ENCODE measurements around the gene TUG1. TPM values are rescaled to one million over a fixed set of nuclear protein-coding genes. Genes with fewer than 3 reads are reported as not detected.
A peak's percentile ranks its signal among the peaks of the same experiment; 100 is the strongest.

Gene TUG1
- total and polyA plus RNA-seq, 7 experiments from 2014 or later, result 24.0 to 159 (median 97.2) TPM

DNA sequence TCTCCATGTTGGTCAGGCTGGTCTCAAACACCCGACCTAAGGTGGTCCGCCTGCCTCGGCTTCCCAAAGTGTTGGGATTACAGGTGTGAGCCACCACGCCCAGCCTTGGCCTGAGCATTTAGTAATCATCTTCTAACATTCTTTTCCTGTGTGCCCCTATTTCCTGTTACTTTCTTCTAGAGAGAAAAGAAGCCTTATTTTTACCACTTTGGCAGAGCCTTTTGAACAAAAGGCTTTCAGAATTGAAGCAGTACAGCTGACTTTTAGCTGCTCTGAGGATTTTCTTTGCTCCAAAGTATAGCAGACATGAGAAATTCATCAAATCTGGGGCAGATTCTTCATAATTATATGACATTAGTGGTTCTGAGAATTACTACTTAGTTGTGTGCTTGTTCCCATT lies 13.9 kb upstream of the TUG1 start:
- CTCF ChIA-PET, result interaction anchor here (1.1 to 3.0 kb wide), 3 partner anchors 9 to 129 kb away, joined by 3 to 16 read pairs (median 3); no protein-coding TSS in a partner anchor
- intact Hi-C loops (cut with micrococcal nuclease), result no loop called here
- peak in 6 of 9 donors; percentile 20 to 33 (median 26) for DNase-seq
- POLR2A ChIA-PET, result interaction anchor here (0.8 to 4.8 kb wide), 11 partner anchors 9 to 324 kb away, joined by 3 to 66 read pairs (median 4); partner anchors contain the start of genes MORC2, SELENOM and TUG1
- H3K9me3 Mint-ChIP-seq, result no peaks in the 10 kb centered on the region
- no peak overlapping the region for H3K4me3 ChIP-seq (ENCODE audit: low read length)
- peaks cover 0 to 29% (median 20%) of the 10 kb centered on the region in 5 donors for H3K36me3 Mint-ChIP-seq
- no peak for ATAC-seq
- H3K27ac ChIP-seq (ENCODE audit: low read depth, low read length), result peak overlapping the region; percentile 50
- no peaks in the 10 kb centered on the region for H3K27me3 Mint-ChIP-seq
- peak overlapping the region; percentile 49 to 98 (median 90) for H3K27ac Mint-ChIP-seq
- peaks cover 0 to 2% (median 0%) of the 10 kb centered on the region in 3 experiments for H3K36me3 ChIP-seq (ENCODE audit: control insufficient read depth in 2 of 3, insufficient read depth in 3 of 3, low read length in 3 of 3)
- H3K27me3 ChIP-seq (ENCODE audit: control insufficient read depth in 2 of 2, insufficient read depth in 2 of 2, low read length in 2 of 2), result no peaks in the 10 kb centered on the region
- H3K9me3 ChIP-seq (ENCODE audit: control insufficient read depth in 2 of 3, low read length in 3 of 3), result no peaks in the 10 kb centered on the region
- peaks cover 41 to 97% (median 91%) of the 10 kb centered on the region in 7 donors for H3K4me1 Mint-ChIP-seq
- H3K4me1 ChIP-seq (ENCODE audit: control insufficient read depth in 2 of 2, insufficient read depth in 2 of 2, low read length in 2 of 2), result peaks cover 0 to 72% of the 10 kb centered on the region in 2 donors
- peak overlapping the region in 9 of 10 donors; percentile 18 to 85 (median 74) for H3K4me3 Mint-ChIP-seq

GRCh38 chr22:30964858-30965257 lies 4.2 kb upstream of the TUG1 start:
- ChIA-PET CTCF (no interaction called here), POLR2A (interaction anchor here (0.6 to 7.7 kb wide), 6 partner anchors 9 to 382 kb away, joined by 3 to 117 read pairs (median 3); partner anchors contain the start of gene PATZ1)
- intact Hi-C loops (cut with micrococcal nuclease), result loop anchor here (5.0 kb wide), 3 partner anchors 197 to 787 kb away; partner anchors contain the start of genes DEPDC5 (in 1 of the 2), PRR14L (in 1 of the 2), RNF185 (in 1 of the 2) and SFI1 (in 1 of the 2)
- Histone ChIP-seq H3K27ac (ENCODE audit: low read depth, low read length) (no peak overlapping the region), H3K27me3 (ENCODE audit: control insufficient read depth in 2 of 2, insufficient read depth in 2 of 2, low read length in 2 of 2) (no peaks in the 10 kb centered on the region), H3K36me3 (ENCODE audit: control insufficient read depth in 2 of 3, insufficient read depth in 3 of 3, low read length in 3 of 3) (no peaks in the 10 kb centered on the region), H3K9me3 (ENCODE audit: control insufficient read depth in 2 of 3, low read length in 3 of 3) (peaks cover 0 to 6% (median 5%) of the 10 kb centered on the region in 3 experiments), H3K4me1 (ENCODE audit: control insufficient read depth in 2 of 2, insufficient read depth in 2 of 2, low read length in 2 of 2) (peaks cover 6% of the 10 kb centered on the region in 2 donors), H3K4me3 (ENCODE audit: low read length) (no peak overlapping the region)
- Mint-ChIP-seq H3K27me3 (peaks cover 0 to 4% (median 0%) of the 10 kb centered on the region in 5 donors), H3K9me3 (peaks cover 0 to 68% (median 30%) of the 10 kb centered on the region in 11 donors), H3K4me3 (peak overlapping the region in 2 of 10 donors; percentile 4 to 14), H3K36me3 (peaks cover 5 to 47% (median 24%) of the 10 kb centered on the region in 5 donors), H3K4me1 (peaks cover 5 to 49% (median 34%) of the 10 kb centered on the region in 7 donors), H3K27ac (no peak overlapping the region)
- ATAC-seq (no peak), DNase-seq (no peak)

GRCh38 chr22:30968015-30968923 lies 796 bp upstream of the TUG1 start, which contains the start of gene MORC2:
TSS of gene MORC2 (minus strand) at chr22:30968774. CDS start at chr22:30967889, 885 bp downstream.
- H3K36me3 Mint-ChIP-seq, result peaks cover 21 to 78% (median 52%) of the 10 kb centered on the region in 5 donors
- H3K27me3 Mint-ChIP-seq, result peaks cover 0 to 4% (median 0%) of the 10 kb centered on the region in 5 donors
- Histone ChIP-seq H3K4me1 (ENCODE audit: control insufficient read depth in 2 of 2, insufficient read depth in 2 of 2, low read length in 2 of 2) (peaks cover 22 to 23% of the 10 kb centered on the region in 2 donors), H3K4me3 (ENCODE audit: low read length) (peak within 1 kb of the TSS; percentile 59), H3K36me3 (ENCODE audit: control insufficient read depth in 2 of 3, insufficient read depth in 3 of 3, low read length in 3 of 3) (peaks cover 18 to 33% (median 22%) of the 10 kb centered on the region in 3 experiments), H3K27me3 (ENCODE audit: control insufficient read depth in 2 of 2, insufficient read depth in 2 of 2, low read length in 2 of 2) (no peaks in the 10 kb centered on the region), H3K9me3 (ENCODE audit: control insufficient read depth in 2 of 3, low read length in 3 of 3) (peaks cover 2 to 40% (median 20%) of the 10 kb centered on the region in 3 experiments), H3K27ac (ENCODE audit: low read depth, low read length) (peak within 1 kb of the TSS; percentile 94)
- peaks cover 12 to 70% (median 59%) of the 10 kb centered on the region in 7 donors for H3K4me1 Mint-ChIP-seq
- CTCF ChIA-PET, result interaction anchor here (0.6 to 3.3 kb wide), 9 partner anchors 13 to 658 kb away, joined by 3 to 18 read pairs (median 3); partner anchors contain the start of gene SMTN
- peak within 1 kb of the TSS; percentile 90 to 98 (median 97) for H3K27ac Mint-ChIP-seq
- H3K9me3 Mint-ChIP-seq, result peaks cover 3 to 92% (median 55%) of the 10 kb centered on the region in 11 donors
- peak within 1 kb of the TSS; percentile 90 to 96 (median 93) for H3K4me3 Mint-ChIP-seq
- DNase-seq (peak in 1 of 9 donors; percentile 13), ATAC-seq (no peak)
- intact Hi-C loops (cut with micrococcal nuclease), result loop anchor here (2.0 to 5.0 kb wide), 9 partner anchors 27 to 1363 kb away; partner anchors contain the start of genes SFI1 (in 2 of the 2), DEPDC5 (in 1 of the 2), PIK3IP1 (in 1 of the 2) and PRR14L (in 1 of the 2)
- POLR2A ChIA-PET, result interaction anchor here (0.5 to 7.7 kb wide), 20 partner anchors 10 to 662 kb away, joined by 3 to 117 read pairs (median 12); partner anchors contain the start of genes LIMK2, PIK3IP1, RNF185 and SMTN

DNA sequence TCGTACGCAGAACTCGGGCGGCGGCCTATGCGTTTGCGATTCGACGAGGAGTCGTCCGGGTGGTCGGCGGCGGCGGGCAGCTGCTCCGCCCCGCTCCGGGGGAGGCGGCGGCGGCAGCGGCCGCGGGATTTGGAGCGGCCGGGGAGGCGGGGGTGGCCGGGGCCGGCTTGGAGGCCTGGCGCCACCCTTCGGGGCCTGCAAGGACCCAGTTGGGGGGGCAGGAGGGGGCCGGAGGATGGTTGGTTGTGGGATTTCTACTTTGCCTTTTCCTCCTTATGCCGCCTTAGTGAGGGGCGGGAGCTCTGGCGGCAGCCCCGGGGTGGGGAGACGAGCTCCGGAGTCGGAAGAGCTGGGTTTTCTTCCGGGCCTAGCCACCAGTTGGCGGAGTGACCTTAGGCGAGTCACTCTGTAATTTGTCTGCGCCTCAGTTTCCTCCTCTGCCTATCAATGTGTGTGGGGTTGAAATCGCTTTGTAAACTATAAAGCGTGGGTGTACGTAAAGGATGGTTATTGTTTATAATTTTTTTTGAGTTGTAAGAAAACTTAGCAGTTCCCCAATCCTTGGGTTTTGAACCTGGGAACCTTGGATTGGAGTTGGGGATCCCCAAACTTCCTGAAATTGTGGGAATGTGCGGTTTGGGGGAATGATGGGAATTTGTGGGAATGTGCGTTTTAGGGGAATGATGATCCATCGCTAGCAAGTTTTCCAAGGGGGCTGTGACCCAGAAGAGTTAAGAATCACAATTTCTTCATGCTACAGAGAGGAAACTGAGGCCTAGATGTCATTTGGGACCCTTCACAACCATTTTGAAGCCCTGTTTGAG lies 679 bp downstream of the TUG1 start:
- DNase-seq (peak in 3 of 9 donors; percentile 37 to 67 (median 40)), ATAC-seq (peak; percentile 6)
- no peaks in the 10 kb centered on the region for H3K27me3 ChIP-seq (ENCODE audit: control insufficient read depth in 2 of 2, insufficient read depth in 2 of 2, low read length in 2 of 2)
- peak overlapping the region; percentile 78 to 98 (median 93) for H3K27ac Mint-ChIP-seq
- peaks cover 21 to 79% (median 62%) of the 10 kb centered on the region in 5 donors for H3K36me3 Mint-ChIP-seq
- peaks cover 0 to 4% (median 0%) of the 10 kb centered on the region in 5 donors for H3K27me3 Mint-ChIP-seq
- peaks cover 3 to 95% (median 63%) of the 10 kb centered on the region in 11 donors for H3K9me3 Mint-ChIP-seq
- H3K4me1 Mint-ChIP-seq, result peaks cover 12 to 65% (median 53%) of the 10 kb centered on the region in 7 donors
- peak overlapping the region; percentile 94 for H3K27ac ChIP-seq (ENCODE audit: low read depth, low read length)
- peaks cover 22 to 46% (median 28%) of the 10 kb centered on the region in 3 experiments for H3K36me3 ChIP-seq (ENCODE audit: control insufficient read depth in 2 of 3, insufficient read depth in 3 of 3, low read length in 3 of 3)
- H3K4me3 Mint-ChIP-seq, result peak overlapping the region; percentile 87 to 96 (median 93)
- H3K4me3 ChIP-seq (ENCODE audit: low read length), result peak overlapping the region; percentile 54
- intact Hi-C loops (cut with micrococcal nuclease), result loop anchor here (1.0 to 5.0 kb wide), 23 partner anchors 11 to 1365 kb away; partner anchors contain the start of genes LIMK2 (in 2 of the 2), RNF185 (in 2 of the 2), SFI1 (in 2 of the 2) and DEPDC5 (in 1 of the 2)
- ChIA-PET CTCF (interaction anchor here (0.7 to 3.3 kb wide), 6 partner anchors 23 to 335 kb away, joined by 3 to 18 read pairs (median 3); partner anchors contain the start of gene SMTN), POLR2A (interaction anchor here (0.5 to 7.7 kb wide), 25 partner anchors 9 to 664 kb away, joined by 3 to 117 read pairs (median 9); partner anchors contain the start of genes PIK3IP1, RNF185, SELENOM and SMTN)
- peaks cover 14 to 55% (median 33%) of the 10 kb centered on the region in 3 experiments for H3K9me3 ChIP-seq (ENCODE audit: control insufficient read depth in 2 of 3, low read length in 3 of 3)
- H3K4me1 ChIP-seq (ENCODE audit: control insufficient read depth in 2 of 2, insufficient read depth in 2 of 2, low read length in 2 of 2), result peaks cover 22 to 23% of the 10 kb centered on the region in 2 donors

DNA sequence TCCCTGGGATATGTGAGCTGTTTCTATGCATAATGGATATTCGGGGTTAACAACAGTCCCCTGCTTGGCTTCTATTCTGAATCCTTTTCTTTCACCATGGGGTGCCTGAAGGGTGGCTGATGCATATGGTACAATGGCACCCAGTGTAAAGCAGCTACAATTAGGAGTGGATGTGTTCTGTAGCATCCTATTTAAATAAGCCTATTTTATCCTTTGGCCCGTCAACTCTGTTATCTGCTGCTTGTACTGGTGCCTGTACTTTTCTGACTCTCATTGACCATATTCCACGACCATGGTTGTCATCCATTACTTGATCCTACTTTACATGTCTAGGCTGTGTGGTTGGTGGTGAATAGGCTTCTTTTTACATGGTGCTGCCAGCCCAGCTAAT lies 1.3 kb downstream of the TUG1 start:
- peaks cover 22 to 53% (median 28%) of the 10 kb centered on the region in 3 experiments for H3K36me3 ChIP-seq (ENCODE audit: control insufficient read depth in 2 of 3, insufficient read depth in 3 of 3, low read length in 3 of 3)
- H3K27ac ChIP-seq (ENCODE audit: low read depth, low read length), result peak overlapping the region; percentile 94
- Mint-ChIP-seq H3K4me1 (peaks cover 7 to 59% (median 47%) of the 10 kb centered on the region in 7 donors), H3K27me3 (peaks cover 0 to 4% (median 0%) of the 10 kb centered on the region in 5 donors), H3K36me3 (peaks cover 17 to 80% (median 62%) of the 10 kb centered on the region in 5 donors), H3K4me3 (peak overlapping the region; percentile 87 to 96 (median 93)), H3K27ac (peak overlapping the region in 8 of 9 donors; percentile 82 to 98 (median 94)), H3K9me3 (peaks cover 3 to 95% (median 64%) of the 10 kb centered on the region in 11 donors)
- peaks cover 14 to 61% (median 39%) of the 10 kb centered on the region in 3 experiments for H3K9me3 ChIP-seq (ENCODE audit: control insufficient read depth in 2 of 3, low read length in 3 of 3)
- H3K4me3 ChIP-seq (ENCODE audit: low read length), result peak overlapping the region; percentile 54
- ChIA-PET POLR2A (interaction anchor here (0.5 to 7.7 kb wide), 13 partner anchors 8 to 322 kb away, joined by 3 to 117 read pairs (median 11); partner anchors contain the start of genes PIK3IP1, SELENOM and SMTN), CTCF (interaction anchor here (1.8 to 3.3 kb wide), 2 partner anchors 24 to 50 kb away, joined by 8 to 18 read pairs; no protein-coding TSS in a partner anchor)
- peaks cover 22 to 23% of the 10 kb centered on the region in 2 donors for H3K4me1 ChIP-seq (ENCODE audit: control insufficient read depth in 2 of 2, insufficient read depth in 2 of 2, low read length in 2 of 2)
- DNase-seq (no peak), ATAC-seq (no peak)
- H3K27me3 ChIP-seq (ENCODE audit: control insufficient read depth in 2 of 2, insufficient read depth in 2 of 2, low read length in 2 of 2), result no peaks in the 10 kb centered on the region
- intact Hi-C loops (cut with micrococcal nuclease), result no loop called here

Data from naive thymus-derived CD4-positive, alpha-beta T cell (primary cell).